ENCODE measurements around the gene SUN1. TPM values are rescaled to one million over a fixed set of nuclear protein-coding genes. Genes with fewer than 3 reads are reported as not detected.
A peak's percentile ranks its signal among the peaks of the same experiment; 100 is the strongest.
"Not testable (repeated sequence)": the region's sequence is repeated elsewhere in the genome, so short reads cannot be mapped to it uniquely, and the experiment has no call there.

SUN1 gene, protein sequence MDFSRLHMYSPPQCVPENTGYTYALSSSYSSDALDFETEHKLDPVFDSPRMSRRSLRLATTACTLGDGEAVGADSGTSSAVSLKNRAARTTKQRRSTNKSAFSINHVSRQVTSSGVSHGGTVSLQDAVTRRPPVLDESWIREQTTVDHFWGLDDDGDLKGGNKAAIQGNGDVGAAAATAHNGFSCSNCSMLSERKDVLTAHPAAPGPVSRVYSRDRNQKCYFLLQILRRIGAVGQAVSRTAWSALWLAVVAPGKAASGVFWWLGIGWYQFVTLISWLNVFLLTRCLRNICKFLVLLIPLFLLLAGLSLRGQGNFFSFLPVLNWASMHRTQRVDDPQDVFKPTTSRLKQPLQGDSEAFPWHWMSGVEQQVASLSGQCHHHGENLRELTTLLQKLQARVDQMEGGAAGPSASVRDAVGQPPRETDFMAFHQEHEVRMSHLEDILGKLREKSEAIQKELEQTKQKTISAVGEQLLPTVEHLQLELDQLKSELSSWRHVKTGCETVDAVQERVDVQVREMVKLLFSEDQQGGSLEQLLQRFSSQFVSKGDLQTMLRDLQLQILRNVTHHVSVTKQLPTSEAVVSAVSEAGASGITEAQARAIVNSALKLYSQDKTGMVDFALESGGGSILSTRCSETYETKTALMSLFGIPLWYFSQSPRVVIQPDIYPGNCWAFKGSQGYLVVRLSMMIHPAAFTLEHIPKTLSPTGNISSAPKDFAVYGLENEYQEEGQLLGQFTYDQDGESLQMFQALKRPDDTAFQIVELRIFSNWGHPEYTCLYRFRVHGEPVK
- 86.1 and 89.0 TPM in 2 replicates for total RNA-seq (2014; rRNA removed; shearing (Covaris generic))

DNA sequence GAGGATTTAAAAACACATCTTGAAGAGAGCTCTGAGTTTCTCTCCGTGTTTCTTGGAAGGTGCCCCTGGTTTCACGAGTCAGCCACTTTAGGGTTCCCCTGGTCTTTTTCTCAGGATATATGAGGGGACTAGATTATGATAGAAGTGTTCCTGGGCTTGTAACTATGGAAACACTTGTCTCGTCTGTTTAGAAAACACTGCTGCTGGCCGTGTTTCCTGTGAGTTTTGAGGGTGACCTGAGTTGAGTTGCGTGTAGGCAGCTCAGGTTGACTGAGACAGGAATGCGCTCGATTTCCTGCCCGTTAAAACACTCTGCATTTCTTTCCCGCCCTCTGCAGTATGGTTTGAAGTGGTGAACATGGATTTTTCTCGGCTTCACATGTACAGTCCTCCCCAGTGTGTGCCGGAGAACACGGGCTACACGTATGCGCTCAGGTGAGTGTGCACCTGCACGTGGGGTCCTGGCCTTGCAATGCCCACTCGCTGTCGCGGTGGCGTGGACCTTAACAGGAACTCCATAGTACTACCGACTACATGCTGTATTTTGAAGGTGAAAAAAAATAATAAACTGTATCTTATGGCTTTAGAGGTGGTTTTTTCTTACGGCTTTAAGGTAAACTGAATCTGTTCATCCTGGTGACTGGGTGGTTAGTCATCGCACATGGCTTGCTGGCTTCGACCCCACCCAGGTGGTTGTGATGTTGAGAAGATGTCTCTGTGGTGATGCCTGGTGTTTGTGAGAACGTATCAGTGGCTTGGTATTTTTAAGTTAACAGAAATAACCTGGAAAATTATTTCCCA is at the start of gene SUN1:
Gene SUN1 (plus strand): TSS at position 310 of the 801 bp plus-strand sequence. CDS start 49 bp downstream, at position 359.
- peak; percentile 87 for DNase-seq (ENCODE audit: low read depth)

DNA sequence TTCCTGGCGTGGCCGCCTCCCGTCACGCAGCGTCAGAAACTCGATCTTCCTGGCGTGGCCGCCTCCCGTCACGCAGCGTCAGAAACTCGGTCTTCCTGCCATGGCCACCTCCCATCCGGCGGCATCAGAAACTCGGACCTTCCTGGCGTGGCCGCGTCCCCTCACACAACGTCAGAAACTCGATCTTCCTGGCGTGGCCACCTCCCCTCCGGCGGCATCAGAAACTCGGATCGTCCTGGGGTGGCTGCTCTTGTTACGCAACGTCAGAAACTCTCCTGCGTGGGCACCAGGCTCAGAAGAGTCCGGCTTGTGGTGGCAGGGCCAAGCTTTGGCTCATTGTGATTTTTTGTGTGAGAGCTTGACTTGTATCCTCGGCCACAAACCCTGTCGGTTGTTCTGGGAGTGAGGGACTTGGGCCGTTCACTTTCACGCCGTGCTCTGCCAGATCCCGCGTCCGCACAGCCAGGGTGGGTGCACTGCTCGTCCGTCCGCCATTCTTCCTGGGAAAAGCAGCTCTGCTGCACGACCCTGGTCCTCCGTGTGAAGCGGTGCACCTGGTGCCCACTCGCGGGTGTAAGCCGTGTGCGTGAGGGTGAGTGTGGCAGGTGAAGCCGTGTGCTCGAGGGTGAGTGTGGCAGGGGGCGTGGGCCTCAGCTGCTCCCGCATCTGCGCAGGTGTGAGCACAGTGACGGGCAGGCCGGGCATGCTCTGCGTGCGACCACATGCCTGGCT is 49.4 kb upstream of the SUN1 start:
- no peak for DNase-seq (ENCODE audit: low read depth)

- no peak for DNase-seq (ENCODE audit: low read depth)
Measured at GRCh38 chr7:783556-784490, 48.5 kb upstream of the SUN1 start.

DNA sequence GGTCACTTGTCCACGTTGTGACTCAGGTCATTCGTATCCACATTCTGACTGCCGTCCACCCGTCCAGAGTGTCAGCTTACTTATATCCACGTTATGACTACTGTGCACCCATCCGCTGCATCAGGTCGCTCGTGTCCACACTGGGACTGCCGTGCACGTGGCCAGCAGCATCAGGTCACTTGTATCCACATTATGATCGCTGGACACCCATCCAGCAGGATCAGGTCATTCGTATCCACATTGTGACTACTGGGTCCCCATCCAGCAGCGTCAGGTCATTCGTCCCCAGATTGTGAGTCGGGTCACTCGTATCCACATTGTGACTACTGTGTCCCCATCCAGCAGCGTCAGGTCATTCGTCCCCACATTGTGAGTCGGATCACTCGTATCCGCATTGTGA is 47.3 kb upstream of the SUN1 start:
- no peak for DNase-seq (ENCODE audit: low read depth)

DNA sequence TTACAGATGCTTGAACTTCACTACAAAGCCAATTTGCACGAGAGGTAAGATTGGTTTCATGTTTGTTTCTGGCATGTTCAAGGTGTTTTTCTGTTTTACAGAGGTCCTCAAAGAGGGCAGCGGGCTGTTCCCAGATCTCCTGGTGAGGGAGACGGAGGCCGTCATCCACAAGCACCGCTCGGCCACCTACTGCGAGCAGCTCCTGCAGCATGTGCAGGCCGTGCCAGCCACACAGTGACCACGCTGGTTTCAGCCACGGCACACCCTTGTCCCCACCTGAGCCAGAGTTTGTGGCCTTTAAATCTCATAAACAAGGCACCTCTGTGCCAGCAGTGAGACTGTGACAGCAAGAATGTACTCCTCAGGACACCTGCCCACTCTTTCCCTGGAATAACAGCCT is 46.9 kb upstream of the SUN1 start:
- no peak for DNase-seq (ENCODE audit: low read depth)

DNA sequence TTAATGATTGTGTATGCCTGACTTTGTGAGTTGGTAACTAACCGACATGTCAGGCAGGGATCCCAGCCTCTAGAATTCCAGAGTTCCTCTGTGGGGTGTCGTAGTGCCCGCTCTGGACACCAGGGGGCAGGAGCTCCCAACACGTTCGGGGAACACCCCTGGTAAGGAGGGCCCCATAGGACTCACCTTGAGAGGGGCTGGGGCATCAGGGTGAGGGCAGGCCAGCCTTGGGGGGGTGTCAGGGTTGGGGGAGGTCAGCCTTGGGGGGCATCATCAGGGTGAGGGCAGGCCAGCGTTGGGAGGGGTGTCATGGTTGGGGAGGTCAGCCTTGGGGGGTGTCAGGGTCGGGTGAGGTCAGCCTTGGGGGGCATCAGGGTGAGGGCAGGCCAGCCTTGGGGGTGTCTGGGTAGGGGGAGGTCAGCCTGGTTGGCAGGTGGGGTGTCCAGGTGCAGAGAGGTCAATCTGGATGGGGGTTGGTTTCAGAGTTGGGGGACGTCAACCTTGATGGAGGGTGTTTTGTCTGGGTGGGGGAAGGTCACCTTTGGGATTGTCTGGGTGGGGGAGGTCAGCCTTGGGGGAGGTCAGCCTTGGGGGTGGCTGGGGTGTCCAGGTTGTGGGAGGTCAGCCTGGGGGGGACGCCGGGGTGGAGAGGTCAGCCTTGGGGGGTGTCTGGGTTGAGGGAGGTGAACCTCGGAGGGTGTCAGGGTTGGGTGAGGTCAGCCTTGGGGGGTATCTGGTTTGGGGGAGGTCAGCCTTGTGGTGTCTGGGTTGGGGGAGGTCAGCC is 45.6 kb upstream of the SUN1 start:
- DNase-seq (ENCODE audit: low read depth) = peak; percentile 62

- DNase-seq (ENCODE audit: low read depth) = no peak
Measured at GRCh38 chr7:787332-788240, 44.7 kb upstream of the SUN1 start.

DNA sequence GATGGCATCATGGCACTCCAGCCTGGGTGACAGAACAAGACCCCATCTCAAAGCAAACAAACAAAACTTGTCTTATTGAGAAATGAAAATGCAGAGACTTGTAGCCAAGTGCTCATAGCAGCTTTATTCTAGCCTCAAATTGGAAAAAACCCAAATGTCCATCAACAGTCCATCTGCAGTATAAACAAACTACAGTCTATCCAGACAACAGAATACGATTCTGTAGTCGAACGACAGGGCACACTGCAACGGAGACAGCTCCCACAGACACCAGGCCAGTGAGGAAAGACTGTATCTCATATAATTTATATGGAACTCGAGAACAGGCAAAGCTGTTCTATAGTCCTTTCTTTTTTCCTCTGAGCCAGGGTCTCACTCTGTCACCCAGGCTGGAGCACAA is 40.8 kb upstream of the SUN1 start:
- no peak for DNase-seq (ENCODE audit: low read depth)

GRCh38 chr7:794207-794606 is 38.1 kb upstream of the SUN1 start:
- no peak for DNase-seq (ENCODE audit: low read depth)

GRCh38 chr7:794671-795329 is 37.5 kb upstream of the SUN1 start:
- no peak for DNase-seq (ENCODE audit: low read depth)

DNA sequence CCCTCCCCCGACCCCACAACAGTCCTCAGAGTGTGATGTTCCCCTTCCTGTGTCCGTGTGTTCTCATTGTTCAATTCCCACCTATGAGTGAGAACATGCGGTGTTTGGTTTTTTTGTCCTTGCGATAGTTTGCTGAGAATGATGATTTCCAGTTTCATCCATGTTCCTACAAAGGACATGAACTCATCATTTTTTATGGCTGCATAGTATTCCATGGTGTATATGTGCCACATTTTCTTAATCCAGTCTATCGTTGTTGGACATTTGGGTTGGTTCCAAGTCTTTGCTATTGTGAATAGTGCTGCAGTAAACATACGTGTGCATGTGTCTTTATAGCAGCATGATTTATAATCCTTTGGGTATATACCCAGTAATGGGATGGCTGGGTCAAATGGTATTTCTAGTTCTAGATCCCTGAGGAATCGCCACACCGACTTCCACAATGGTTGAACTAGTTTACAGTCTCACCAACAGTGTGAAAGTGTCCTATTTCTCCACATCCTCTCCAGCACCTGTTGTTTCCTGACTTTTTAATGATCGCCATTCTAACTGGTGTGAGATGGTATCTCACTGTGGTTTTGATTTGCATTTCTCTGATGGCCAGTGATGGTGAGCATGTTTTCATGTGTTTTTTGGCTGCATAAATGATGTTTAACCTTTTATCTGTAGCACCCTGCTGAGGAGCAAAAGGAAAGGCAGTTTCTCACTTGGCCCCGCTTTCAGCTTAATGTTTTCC is 35.7 kb upstream of the SUN1 start:
- DNase-seq (ENCODE audit: low read depth) = not testable (repeated sequence)

DNA sequence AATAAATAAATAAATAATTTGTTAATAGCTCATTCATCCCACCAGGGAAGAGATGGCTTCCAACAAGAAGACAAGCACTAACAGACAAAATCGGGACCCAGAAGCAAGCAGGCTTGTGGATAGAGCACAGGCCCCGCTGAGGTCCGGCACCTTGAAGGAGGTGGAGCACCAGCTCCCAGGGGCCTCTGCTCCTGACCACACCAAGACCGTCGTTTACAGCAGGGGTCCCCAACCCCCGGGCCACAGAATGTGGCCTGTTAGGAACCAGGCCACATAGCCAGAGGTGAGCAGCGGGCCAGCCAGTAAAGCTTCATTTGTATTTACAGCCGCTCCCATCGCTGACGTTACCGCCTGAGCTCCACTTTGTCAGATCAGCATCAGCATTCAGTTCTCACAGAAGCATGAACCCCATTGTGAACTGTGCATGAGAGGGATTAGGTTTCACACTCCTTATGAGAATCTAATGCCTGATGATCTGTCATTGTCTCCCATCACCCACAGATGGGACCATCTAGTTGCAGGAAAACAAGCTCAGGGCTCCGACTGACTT is 33.3 kb upstream of the SUN1 start:
- DNase-seq (ENCODE audit: low read depth) = no peak

GRCh38 chr7:800692-801091 is 31.6 kb upstream of the SUN1 start:
- DNase-seq (ENCODE audit: low read depth) = no peak

- not testable (repeated sequence) for DNase-seq (ENCODE audit: low read depth)
Measured at GRCh38 chr7:801351-801750, 30.9 kb upstream of the SUN1 start.

- DNase-seq (ENCODE audit: low read depth) = no peak
Measured at GRCh38 chr7:801940-802381, 30.3 kb upstream of the SUN1 start.

DNA sequence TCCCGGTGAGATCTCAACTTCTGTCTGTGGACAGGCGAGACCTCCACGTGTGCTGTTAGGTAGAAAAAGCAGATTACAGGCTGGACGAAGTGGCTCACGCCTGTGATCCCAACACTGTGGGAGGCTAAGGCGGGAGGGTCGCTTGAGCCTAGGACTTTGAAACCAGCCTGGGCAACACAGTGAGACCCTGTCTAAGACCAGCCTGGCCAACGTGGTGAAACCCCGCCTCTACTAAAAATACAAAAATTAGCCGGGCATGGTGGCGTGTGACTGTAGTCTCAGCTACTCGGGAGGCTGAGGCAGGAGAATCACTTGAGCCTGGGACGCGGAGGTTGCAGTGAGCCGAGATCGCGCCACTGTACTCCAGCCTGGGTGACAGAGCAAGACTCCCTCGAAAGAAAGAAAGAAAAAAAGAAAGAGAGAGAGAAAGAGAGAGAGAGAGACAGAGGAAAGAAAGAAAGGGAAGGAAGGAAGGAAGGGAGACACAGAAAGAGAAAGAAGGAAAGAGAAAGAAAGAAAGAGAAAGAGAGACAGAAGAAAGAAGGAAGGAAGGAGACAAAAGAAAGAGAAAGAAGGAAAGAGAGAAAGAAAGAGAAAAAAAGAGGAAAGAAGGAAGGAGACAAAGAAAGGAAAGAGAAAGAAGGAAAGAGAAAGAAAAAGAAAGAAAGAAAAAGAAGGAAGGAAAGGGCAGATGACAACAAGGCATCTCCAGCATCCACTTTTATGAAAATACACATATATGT is 29.6 kb upstream of the SUN1 start:
- DNase-seq (ENCODE audit: low read depth) = no peak
